HepG2 (cell line): ENCODE results near the gene RFX7. TPM values are rescaled to one million over a fixed set of nuclear protein-coding genes. Genes with fewer than 3 reads are reported as not detected.

Experiments used
- ATF1 ChIP-seq: IDR thresholded peaks from 2 replicates; pipeline ENCODE4 v1.6.1; 2016; ENCODE audit warnings: mild to moderate bottlenecking, control low read depth
- FOSL2 ChIP-seq: sonication (generic); formaldehyde crosslinking; IDR thresholded peaks from 2 replicates; pipeline ENCODE4 v1.4.0; 2020; ENCODE audit warnings: missing genetic modification reagents
- FOXA1 ChIP-seq, 2 experiments: fragments of 450-650 bp in 1 of 2; sonication (generic) in 1 of 2; formaldehyde crosslinking in 1 of 2; IDR thresholded peaks; 2 replicates each; pipeline versions ENCODE4 v1.4.0 to v1.6.1; 2016 to 2020; ENCODE audit warnings: missing genetic modification reagents in 1 of 2
- FOXP1 ChIP-seq, 2 experiments: fragments of 450-650 bp in 1 of 2; IDR thresholded peaks; 2 replicates each; pipeline ENCODE4 v1.6.1; 2017 to 2018; ENCODE audit warnings: antibody characterized with exemption in 1 of 2
- GZF1 ChIP-seq: sonication (generic); formaldehyde crosslinking; IDR thresholded peaks from 2 replicates; pipeline ENCODE4 v1.5.1; 2020; ENCODE audit warnings: mild to moderate bottlenecking, missing genetic modification reagents
- HMGA1 ChIP-seq: sonication (generic); formaldehyde crosslinking; conservative IDR thresholded peaks from 2 replicates; pipeline ENCODE4 v1.4.0; 2020; ENCODE audit warnings: missing genetic modification reagents
- MXD1 ChIP-seq: sonication (generic); formaldehyde crosslinking; IDR thresholded peaks from 2 replicates; pipeline ENCODE4 v1.4.0; 2020; ENCODE audit warnings: mild to moderate bottlenecking, missing genetic modification reagents
- RAD21 ChIP-seq: fragments of 450-650 bp; formaldehyde crosslinking; IDR thresholded peaks from 2 replicates; pipeline ENCODE4 v1.5.0; 2020; ENCODE audit warnings: mild to moderate bottlenecking
- SOX5 ChIP-seq: IDR thresholded peaks from 2 replicates; pipeline ENCODE4 v1.6.1; 2016; ENCODE audit warnings: borderline replicate concordance
- SP140L ChIP-seq: sonication (generic); formaldehyde crosslinking; IDR thresholded peaks from 2 replicates; pipeline ENCODE4 v1.4.0; 2020; ENCODE audit warnings: missing genetic modification reagents, borderline replicate concordance
- TOPORS ChIP-seq: sonication (generic); formaldehyde crosslinking; IDR thresholded peaks from 2 replicates; pipeline ENCODE4 v1.8.0; 2023; ENCODE audit warnings: mild to moderate bottlenecking, missing genetic modification reagents
- ZBTB20 ChIP-seq: sonication (generic); formaldehyde crosslinking; IDR thresholded peaks from 2 replicates; pipeline ENCODE4 v1.8.1; 2023; ENCODE audit warnings: missing genetic modification reagents, low read depth, mild to moderate bottlenecking, borderline replicate concordance
- ZFP41 ChIP-seq: sonication (generic); formaldehyde crosslinking; IDR thresholded peaks from 2 replicates; pipeline ENCODE4 v1.4.0; 2020; ENCODE audit warnings: mild to moderate bottlenecking, missing genetic modification reagents, borderline replicate concordance
- ZFP82 ChIP-seq: sonication (generic); formaldehyde crosslinking; IDR thresholded peaks from 2 replicates; pipeline ENCODE4 v1.5.1; 2020; ENCODE audit warnings: mild to moderate bottlenecking, missing genetic modification reagents, borderline replicate concordance
- ZNF225 ChIP-seq: sonication (generic); formaldehyde crosslinking; IDR thresholded peaks from 2 replicates; pipeline ENCODE4 v1.4.0; 2020; ENCODE audit warnings: mild to moderate bottlenecking, missing genetic modification reagents
- ZNF503 ChIP-seq: sonication (generic); formaldehyde crosslinking; IDR thresholded peaks from 2 replicates; pipeline ENCODE4 v1.4.0; 2020; ENCODE audit warnings: missing genetic modification reagents
- ZNF746 ChIP-seq: sonication (generic); formaldehyde crosslinking; IDR thresholded peaks from 2 replicates; pipeline ENCODE4 v1.8.0; 2022; ENCODE audit warnings: mild to moderate bottlenecking, missing genetic modification reagents
- ZSCAN5A ChIP-seq: sonication (generic); formaldehyde crosslinking; IDR thresholded peaks from 2 replicates; pipeline ENCODE4 v1.8.0; 2022; ENCODE audit warnings: mild to moderate bottlenecking, missing genetic modification reagents, borderline replicate concordance
- polyA plus RNA-seq, 8 experiments: library from polyadenylated mRNA; depleted of rRNA in 3 of 8; stranded (reverse) in 7 of 8; unstranded in 1 of 8; fragments of >200 nt; fragmentation: Illumina TruSeq in 4 of 8; extraction: Trizol in 4 of 8; gene quantifications; 2 replicates each; pipeline versions ENCODE4 v1.2.1 to v1.2.3, GENCODE V29; 2011 to 2016; ENCODE audit warnings: low read depth in 4 of 8, missing spikeins in 1 of 8, mixed read lengths in 1 of 8; ENCODE audit not compliant: insufficient read depth in 1 of 8
- total RNA-seq, 5 experiments: library from RNA; depleted of rRNA; stranded (reverse); fragments of >200 nt; fragmentation: Illumina TruSeq; extraction: Trizol; gene quantifications; 2 replicates each; pipeline ENCODE4 v1.2.3, GENCODE V29; 2016; ENCODE audit warnings: low read depth in 1 of 5
- TF ChIP-seq, protein P1 (sequence below): sonication (generic); formaldehyde crosslinking; IDR thresholded peaks from 2 replicates; pipeline ENCODE4 v1.4.0; 2020; ENCODE audit warnings: missing genetic modification reagents
- TF ChIP-seq, protein P2 (sequence below): sonication (generic); formaldehyde crosslinking; IDR thresholded peaks from 2 replicates; pipeline ENCODE4 v1.9.0; 2021; ENCODE audit warnings: missing genetic modification reagents, borderline replicate concordance

The RFX7 gene
- total and polyA plus RNA-seq, 2 of the 13 experiments (the other 11 are each of a cell fraction or from before 2014, with no cell fraction given): 8.5 to 10.4 TPM

DNA sequence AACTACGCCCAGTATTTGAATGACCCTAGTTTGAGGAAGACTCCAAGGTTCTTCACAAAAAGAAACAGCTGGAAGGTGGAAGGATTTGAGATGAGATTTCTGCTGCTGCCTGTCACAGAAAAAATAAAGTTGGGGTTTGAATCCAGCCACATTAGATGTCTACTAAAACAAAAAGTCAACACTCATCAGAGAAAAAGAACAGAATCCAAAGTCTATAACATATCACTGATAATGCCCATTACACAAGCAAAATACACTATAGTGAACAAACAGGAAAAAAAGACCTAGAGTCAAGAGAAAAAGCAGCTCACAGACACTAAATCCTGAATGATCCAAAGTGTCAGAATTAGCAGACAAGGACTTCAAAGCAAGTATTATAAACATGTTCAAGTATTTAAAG, 56.0 kb downstream of the RFX7 start (continued):
- TF ChIP-seq ZNF225 (CRISPR knock-in tag) (no peak), SP140L (no peak), SOX5 (CRISPR knock-in tag) (peak; percentile 50; the same call in 1 of the 2 replicates), MXD1 (no peak), FOSL2 (CRISPR knock-in tag) (no peak), ZSCAN5A (CRISPR knock-in tag) (no peak), ZNF746 (no peak), ZFP41 (no peak), TOPORS (CRISPR knock-in tag) (no peak), FOXA1 (IDR thresholded peaks at IDR 0.05) (peak; percentile 14; the same call in 1 of the 2 replicates), FOXA1 (CRISPR knock-in tag; IDR thresholded peaks at IDR 0.05) (no peak), RAD21 (CRISPR knock-in tag) (no peak), FOXP1 (IDR thresholded peaks at IDR 0.05) (no peak), FOXP1 (CRISPR knock-in tag; IDR thresholded peaks at IDR 0.05) (peak; percentile 18; the same call in 1 of the 2 replicates), ATF1 (CRISPR knock-in tag) (peak; percentile 39; the same call in 1 of the 2 replicates), ZBTB20 (CRISPR knock-in tag) (peak; percentile 80; the same call in 1 of the 2 replicates), GZF1 (CRISPR knock-in tag) (no peak), HMGA1 (CRISPR knock-in tag) (no peak), ZFP82 (no peak), ZNF503 (CRISPR knock-in tag) (0 out of 2 replicates have a peak, but pooled peaks have one; percentile 14)
- TF ChIP-seq, protein P1, sequence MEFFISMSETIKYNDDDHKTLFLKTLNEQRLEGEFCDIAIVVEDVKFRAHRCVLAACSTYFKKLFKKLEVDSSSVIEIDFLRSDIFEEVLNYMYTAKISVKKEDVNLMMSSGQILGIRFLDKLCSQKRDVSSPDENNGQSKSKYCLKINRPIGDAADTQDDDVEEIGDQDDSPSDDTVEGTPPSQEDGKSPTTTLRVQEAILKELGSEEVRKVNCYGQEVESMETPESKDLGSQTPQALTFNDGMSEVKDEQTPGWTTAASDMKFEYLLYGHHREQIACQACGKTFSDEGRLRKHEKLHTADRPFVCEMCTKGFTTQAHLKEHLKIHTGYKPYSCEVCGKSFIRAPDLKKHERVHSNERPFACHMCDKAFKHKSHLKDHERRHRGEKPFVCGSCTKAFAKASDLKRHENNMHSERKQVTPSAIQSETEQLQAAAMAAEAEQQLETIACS (CRISPR knock-in tag): no peak
- TF ChIP-seq, protein P2, sequence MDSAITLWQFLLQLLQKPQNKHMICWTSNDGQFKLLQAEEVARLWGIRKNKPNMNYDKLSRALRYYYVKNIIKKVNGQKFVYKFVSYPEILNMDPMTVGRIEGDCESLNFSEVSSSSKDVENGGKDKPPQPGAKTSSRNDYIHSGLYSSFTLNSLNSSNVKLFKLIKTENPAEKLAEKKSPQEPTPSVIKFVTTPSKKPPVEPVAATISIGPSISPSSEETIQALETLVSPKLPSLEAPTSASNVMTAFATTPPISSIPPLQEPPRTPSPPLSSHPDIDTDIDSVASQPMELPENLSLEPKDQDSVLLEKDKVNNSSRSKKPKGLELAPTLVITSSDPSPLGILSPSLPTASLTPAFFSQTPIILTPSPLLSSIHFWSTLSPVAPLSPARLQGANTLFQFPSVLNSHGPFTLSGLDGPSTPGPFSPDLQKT: no peak
